Measurements from ENCODE around the gene ZBTB11.
"Not testable (repeated sequence)": the region's sequence is repeated elsewhere in the genome, so short reads cannot be mapped to it uniquely, and the experiment has no call there.

The ZBTB11 gene

DNA sequence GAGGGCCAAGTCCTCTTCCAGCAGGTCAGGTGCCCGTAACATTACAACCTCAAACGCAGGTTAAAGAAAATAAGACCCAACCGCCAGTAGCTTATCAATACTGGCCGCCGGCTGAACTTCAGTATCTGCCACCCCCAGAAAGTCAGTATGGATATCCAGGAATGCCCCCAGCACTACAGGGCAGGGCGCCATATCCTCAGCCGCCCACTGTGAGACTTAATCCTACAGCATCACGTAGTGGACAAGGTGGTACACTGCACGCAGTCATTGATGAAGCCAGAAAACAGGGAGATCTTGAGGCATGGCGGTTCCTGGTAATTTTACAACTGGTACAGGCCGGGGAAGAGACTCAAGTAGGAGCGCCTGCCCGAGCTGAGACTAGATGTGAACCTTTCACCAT, 16.6 kb upstream of the ZBTB11 start:
- not testable (repeated sequence) for DNase-seq (ENCODE audit: extremely low spot score, insufficient read length, low read depth)
- FAIRE-seq: peak; percentile 56

DNA sequence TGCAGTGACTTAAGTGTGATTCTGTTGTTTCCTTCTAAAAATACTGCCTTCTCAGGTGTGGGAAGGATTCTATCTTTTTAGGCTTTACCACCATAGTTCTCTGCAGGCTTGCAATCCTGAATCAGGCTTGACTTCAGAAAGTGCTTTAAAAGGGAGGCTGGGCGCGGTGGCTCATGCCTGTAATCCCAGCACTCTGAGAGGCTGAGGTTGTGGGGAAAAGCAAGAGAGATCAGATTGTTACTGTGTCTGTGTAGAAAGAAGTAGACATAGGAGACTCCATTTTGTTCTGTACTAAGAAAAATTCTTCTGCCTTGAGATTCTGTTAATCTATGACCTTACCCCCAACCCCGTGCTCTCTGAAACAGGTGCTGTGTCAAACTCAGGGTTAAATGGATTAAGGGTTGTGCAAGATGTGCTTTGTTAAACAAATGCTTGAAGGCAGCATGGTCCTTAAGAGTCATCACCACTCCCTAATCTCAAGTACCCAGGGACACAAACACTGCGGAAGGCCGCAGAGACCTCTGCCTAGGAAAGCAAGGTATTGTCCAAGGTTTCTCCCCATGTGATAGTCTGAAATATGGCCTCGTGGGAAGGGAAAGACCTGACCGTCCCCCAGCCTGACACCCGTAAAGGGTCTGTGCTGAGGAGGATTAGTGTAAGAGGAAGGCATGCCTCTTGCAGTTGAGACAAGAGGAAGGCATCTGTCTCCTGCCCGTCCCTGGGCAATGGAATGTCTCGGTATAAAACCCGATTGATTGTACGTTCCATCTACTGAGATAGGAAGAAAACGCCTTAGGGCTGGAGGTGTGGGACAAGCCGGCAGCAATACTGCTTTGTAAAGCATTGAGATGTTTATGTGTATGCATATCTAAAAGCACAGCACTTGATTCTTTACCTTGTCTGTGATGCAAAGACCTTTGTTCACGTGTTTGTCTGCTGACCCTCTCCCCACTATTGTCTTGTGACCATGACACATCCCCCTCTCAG, 15.0 kb upstream of the ZBTB11 start:
- FAIRE-seq; DNase-seq (ENCODE audit: extremely low spot score, insufficient read length, low read depth): not testable (repeated sequence)

DNA sequence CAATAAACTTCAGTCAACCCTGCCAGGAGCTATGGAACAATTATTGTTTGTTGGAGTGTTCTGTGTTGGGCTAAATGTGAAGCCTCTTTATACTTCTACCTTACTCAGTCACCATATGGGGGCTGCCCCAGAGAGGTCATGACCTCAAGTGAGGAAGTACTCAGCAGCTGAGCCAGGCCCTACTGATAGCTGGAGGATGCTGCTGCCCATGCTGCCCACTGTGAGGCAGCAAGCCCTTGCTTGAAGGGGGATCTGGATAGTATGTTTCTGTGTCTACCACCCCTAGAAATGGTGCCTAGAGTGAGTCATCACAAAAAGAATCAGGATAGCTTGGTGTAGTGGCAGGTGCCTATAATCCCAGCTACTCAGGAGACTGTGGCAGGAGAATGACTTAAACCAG, 14.0 kb upstream of the ZBTB11 start:
- DNase-seq (ENCODE audit: extremely low spot score, insufficient read length, low read depth) (no peak), FAIRE-seq (no peak)

DNA sequence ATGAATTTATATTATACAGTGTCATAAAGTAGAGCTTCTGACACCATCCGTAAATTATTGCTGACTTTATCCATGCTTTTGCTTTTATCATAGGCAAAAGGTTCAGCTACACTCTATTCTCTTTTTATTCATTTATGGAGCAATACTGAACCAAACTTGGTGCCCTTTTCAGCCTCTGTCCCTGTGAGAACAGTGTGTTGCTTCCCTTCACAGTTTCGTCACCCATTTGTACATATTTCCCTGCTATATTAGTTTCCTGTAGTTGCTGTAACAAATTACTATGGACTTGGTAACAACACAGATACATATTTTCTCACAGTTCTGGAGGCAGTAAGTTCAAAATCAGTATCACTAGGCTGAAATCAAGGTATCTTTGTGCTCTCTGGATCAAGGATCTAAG, 12.4 kb upstream of the ZBTB11 start:
- no peak for FAIRE-seq
- DNase-seq (ENCODE audit: extremely low spot score, insufficient read length, low read depth): no peak

DNA sequence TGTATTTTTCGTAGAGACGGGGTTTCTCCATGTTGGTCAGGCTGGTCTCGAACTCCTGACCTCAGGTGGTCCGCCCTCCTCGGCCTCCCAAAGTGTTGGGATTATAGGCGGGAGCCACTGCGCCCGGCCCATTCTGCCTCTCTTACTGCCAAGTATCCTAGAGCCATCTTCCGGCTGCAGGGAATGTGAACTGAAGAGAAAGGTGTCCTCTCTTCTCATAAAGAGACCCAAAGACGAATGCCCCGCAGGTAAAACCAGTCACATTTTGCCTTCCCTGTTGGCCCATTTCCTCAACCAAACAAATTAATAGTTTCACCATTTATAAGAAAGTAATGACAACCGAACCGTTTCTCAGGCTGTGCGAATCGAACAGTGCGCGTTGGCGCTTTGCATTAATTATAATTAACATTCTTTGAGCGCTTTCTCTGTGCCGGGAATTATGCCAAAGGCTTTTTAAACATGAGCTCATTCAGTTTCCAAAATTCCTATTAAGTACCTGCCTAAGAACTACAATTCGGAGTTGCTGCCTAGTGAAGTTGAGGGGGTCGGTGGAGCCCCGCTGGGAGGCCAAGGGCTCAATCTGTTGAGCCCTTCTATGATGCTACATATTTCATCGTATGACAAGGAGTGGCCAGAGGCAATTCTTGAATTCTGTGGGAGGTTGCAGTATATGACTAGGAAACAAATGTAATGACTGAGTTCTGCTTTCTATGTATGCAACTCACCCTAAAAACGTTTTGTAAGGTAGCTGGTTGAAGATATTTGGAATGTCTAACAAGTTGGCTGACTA, 10.4 kb upstream of the ZBTB11 start:
- FAIRE-seq (no peak), DNase-seq (ENCODE audit: extremely low spot score, insufficient read length, low read depth) (no peak)

DNA sequence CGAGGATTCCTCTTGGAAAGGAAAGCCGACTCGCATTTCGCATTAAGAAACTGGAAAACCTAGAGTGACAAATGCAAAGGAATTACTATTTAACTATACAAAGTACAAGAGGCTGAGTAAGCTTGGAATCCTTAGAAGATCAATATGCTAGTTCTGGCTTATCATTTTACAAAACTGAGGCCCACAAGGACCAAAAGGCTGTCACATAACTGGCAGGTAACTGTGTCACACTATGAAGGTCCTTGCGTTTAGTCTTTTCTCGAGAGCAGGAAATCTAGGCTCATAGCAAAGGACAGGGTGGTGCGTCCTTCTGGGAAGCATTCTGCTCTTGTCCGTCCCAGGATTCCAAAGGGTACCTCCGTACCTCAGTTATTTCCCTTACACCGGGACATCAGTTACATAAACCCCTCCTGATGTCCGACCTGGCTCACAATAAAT, 9.0 kb upstream of the ZBTB11 start:
- FAIRE-seq (peak; percentile 33), DNase-seq (ENCODE audit: extremely low spot score, insufficient read length, low read depth) (no peak)

DNA sequence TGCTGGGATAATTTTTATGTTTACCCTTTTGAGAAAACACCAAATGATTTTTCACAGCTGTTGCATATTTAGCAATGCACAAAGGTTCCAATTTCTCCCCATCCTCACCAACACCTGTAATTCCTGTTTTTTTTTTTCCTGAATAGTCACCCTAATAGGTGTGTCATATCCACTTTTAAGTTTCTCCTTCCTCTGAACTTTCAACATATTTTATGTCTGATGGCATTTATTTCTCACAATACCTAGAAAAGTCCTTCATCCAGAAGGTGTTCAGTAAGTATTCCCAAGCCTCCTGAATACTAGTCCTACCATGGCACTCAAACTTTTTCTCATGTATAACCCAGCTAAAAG, 8.1 kb upstream of the ZBTB11 start:
- DNase-seq (ENCODE audit: extremely low spot score, insufficient read length, low read depth): no peak
- FAIRE-seq: no peak

DNA sequence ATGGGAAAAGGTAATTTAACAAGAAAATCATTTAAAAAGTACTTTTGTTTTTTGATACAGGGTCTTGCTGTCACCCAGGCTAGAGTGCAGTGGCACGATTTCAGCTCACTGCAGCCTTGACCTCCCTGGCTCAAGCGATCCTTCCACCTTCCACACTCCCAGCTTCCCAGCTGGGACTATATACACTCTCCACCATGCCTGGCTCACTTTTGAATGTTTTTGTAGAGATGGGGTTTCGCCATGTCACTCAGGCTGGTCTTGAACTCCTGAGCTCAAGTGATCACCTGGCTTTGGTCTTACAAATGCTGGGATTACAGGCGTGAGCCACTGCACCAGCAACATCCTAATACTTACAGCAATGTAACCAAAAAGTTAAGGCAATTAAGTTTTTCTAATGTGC, 3.5 kb upstream of the ZBTB11 start:
- DNase-seq (ENCODE audit: extremely low spot score, insufficient read length, low read depth): no peak

DNA sequence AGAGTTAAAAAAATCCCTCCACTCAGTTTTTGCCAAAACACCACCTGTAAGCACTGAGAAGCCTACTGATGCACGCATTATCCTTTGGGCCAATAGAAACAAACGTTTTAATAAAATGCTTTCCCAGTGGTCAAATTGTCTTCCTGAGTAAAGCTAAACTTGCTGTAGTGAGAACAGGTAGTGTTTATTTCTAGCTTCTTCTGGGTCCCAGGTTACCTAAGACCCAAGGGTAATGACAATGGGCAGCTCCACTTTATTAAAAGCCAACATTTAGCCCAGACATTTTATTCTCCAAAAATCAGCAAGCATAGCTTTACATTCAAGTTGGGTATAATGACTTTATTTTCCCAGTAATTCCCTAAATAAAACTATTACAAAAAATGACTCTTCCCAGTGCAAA, 1.9 kb upstream of the ZBTB11 start:
- peak; percentile 15 for FAIRE-seq
- not testable (repeated sequence) for DNase-seq (ENCODE audit: extremely low spot score, insufficient read length, low read depth)

More for the DNA sequence above, 3.5 kb upstream of the ZBTB11 start:
- no peak for FAIRE-seq

DNA sequence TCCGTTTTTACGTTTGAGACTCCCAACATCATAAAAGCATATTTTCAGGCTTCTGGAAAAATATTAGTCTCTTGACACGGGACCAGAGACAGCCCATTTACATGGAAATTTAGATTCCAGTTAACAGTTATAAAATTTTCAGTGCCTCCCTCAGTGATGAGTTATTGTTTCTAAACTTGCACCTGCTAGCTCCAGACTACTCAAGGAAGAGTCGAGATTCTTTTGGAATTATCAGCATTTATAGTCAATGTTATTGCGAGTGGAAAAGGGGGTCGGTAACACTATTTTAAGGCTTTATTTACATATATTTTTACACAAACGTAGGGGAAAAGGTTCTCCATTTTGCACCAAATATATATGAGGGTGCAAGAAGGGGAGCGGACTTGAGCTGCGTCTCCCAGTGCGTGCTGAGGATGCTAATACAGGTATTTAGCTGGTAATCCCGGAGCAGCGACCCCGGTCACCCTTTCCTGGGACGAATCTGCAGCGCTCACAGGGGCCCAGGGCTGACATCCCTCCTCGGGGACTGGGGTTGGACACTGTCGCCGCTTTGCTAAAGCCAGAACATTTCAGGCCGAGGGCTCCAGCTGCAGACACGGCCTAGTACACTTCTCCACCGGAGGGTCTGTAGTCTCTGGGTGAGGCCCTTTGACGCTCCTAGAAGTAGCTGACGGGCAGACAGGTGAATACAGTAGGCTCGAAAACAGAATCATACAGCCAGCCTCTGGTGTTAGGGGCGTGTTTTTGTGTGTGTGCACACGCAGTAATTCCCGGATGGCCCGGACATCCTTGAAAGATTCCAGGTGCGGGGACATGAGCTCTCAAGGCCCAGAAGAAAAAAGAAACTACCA, 729 bp upstream of the ZBTB11 start:
- FAIRE-seq: no peak

DNA sequence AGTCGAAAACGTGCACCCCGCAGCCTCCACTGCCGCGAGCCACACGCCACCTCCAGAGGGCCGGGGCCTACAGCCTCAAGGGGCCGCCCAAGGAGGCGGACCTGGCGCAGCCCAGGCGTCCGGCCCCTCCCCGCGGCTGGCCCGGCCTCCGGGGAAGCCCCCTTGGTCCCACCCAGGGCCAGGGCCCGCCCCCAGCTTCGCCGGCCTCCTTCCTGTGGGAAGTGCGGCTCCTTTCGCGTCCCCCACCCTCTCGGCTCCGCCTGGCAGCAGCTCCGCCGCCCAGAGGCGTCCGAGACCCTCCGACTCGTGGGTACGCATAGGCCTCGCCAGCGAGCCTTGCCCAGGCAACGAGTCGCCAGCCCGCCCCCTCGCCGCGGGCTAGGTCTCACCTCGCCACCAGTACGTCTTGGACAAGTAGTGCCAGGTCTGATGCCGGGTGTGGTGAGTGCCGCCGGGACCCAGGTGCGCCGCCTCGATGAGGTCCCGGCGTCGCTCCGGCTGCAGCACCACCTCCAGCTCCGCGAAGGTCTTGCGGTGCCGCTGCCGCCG, 642 bp downstream of the ZBTB11 start:
- DNase-seq (ENCODE audit: extremely low spot score, insufficient read length, low read depth) (peak; percentile 84), FAIRE-seq (peak; percentile 95)

More for the DNA sequence above, 729 bp upstream of the ZBTB11 start:
- no peak for DNase-seq (ENCODE audit: extremely low spot score, insufficient read length, low read depth)

DNA sequence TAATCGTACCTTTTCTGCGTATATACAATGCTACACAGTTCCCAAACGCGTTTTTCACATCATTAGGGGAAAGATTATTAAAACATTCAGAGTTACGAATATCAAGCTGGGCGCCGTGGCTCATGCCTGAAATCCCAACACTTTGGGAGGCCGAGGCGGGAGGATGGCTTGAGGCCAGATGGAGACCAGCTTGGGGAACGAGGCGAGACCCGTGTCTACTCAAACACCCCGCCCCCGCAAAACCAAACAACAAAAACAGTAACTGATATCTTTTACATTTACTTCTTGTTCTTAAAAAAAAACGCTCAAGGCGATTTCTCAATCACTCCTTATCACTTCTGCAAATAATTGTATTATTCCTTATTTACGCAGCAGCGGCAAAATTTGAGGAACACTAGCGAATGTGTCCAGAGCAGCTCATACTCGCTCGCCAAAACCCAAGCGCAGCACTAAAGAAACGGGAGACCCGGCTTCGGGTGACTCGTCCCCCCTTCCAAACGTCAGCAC, 1.2 kb downstream of the ZBTB11 start:
- DNase-seq (ENCODE audit: extremely low spot score, insufficient read length, low read depth) (no peak), FAIRE-seq (no peak)

DNA sequence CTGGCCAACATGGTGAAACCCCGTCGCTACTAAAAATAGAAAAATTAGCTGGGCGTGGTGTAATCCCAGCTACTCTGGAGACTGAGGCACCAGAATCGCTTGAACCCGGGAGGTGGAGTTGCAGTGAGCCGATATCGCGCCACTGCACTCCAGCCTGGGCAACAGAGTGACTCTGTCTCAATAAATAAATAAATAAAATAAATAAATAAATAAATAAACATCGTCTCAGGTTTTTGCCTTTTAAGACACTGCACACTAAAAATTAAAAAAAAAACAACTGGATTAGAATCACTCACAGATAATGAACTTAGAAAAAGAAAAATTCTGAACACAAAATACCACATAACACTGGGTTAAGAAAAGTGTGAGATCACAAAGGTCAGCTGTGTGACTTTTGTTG, 2.4 kb downstream of the ZBTB11 start:
- DNase-seq (ENCODE audit: extremely low spot score, insufficient read length, low read depth) (no peak), FAIRE-seq (no peak)

DNA sequence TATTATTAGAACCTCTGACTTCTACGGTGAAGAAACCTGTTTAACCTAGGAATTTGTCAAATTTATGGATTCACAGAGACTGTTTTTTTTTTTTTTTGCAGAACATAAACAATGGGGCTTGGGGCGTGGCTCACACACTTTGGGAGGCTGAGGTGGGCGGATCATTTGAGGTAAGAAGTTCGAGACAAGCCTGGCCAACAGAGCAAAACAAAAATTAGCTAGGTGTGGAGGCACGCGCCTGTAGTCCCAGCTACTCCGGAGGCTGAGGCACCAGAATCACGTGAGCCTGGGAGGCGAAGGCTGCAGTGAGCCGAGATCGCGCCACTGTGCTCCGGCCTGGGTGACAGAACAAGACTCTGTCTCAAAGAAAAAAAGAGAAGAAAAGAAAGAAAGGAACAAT, 3.0 kb downstream of the ZBTB11 start:
- FAIRE-seq (no peak), DNase-seq (ENCODE audit: extremely low spot score, insufficient read length, low read depth) (no peak)

DNA sequence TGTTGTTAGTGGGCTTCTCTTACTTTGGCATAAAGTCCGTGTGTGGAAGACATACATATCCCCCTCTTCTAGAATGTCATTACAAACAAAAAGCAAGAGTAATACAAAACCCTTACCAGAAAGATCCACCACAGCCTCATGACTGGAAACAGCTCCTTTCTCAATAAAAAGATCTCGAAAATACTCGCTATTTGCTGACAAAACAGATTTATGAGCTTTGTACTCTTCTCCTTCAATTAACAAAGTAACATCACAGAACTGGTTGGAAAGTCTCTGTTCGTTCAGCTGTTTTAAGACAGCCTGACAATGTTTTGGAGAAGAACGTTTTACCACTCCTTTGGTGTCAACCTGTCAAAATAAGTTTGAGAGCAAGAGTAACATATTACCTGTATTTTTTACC, 5.9 kb downstream of the ZBTB11 start:
- DNase-seq (ENCODE audit: extremely low spot score, insufficient read length, low read depth) (no peak), FAIRE-seq (no peak)

DNA sequence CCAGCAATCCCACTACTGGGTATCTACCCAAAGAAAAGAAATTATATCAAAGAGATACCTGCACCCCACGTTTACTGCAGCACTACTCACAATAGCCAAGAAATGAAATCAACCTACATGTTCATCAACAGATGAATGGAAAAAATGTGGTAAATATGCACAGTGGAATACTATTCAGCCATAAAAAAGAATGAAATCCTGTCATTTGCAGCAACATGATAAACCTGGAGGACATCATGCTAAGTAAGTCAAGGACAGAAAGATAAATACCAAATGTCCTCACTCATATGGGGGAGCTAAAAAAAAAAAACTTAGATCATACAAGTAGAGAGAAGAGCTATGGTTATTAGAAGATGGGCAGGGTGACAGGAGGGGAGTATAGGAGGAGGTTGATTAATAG, 9.1 kb downstream of the ZBTB11 start:
- DNase-seq (ENCODE audit: extremely low spot score, insufficient read length, low read depth) (no peak), FAIRE-seq (no peak)

DNA sequence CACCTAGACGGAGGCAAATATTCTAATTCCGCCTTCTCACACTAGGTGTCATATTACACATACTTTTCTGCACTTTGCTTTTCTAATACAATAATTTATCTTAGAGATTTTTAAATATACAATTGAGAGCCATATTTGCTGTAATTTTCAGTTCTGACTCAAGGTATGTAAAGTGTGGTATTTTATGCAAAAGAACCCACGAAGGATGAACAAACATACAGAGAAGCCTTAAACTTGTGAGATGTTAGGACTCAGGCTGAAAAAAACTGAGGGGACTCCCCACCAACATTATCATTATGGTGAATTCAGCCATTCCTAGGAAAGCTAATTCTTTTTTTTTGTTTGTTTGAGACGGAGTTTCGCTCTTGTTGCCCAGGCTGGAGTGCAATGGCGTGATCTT, 9.6 kb downstream of the ZBTB11 start:
- no peak for FAIRE-seq
- DNase-seq (ENCODE audit: extremely low spot score, insufficient read length, low read depth): no peak

DNA sequence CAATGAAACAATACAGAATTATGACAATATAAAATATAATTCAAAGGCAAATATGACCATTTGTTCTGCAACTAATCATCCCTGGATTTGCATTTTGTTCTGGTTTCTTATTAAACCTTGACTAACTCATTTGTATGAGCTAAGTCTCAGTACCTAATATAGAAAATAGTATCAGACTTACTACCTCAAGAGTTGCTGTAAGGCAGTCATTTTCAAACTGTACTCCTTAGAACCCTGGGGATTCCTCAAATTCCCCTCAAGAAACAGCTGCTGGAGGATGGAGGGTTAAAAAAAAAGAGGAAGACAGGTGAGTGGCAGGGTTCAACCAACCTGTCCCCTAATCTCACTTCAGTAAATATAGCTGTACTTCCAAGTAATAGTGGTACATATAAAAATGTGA, 11.1 kb downstream of the ZBTB11 start:
- FAIRE-seq (no peak), DNase-seq (ENCODE audit: extremely low spot score, insufficient read length, low read depth) (no peak)

DNA sequence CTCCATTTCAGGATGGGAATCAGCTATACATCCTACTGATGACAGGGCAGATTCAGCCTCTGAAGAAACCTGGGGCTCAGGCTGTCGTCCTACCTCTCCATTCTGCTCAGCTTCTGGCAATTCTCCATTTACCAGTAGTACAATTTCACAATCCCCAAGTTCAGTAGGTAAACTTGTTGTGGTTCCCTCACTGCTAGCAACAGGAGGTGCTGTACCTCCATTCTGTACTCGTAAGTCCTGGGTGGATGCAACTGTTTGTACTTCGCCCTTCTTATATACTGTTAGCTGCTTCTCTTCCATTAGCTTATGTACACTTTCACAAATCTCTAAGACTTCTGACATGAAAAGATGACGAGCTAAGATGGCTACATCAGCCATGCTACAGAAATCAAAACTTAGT, 11.6 kb downstream of the ZBTB11 start:
- FAIRE-seq: no peak
- DNase-seq (ENCODE audit: extremely low spot score, insufficient read length, low read depth): no peak

DNA sequence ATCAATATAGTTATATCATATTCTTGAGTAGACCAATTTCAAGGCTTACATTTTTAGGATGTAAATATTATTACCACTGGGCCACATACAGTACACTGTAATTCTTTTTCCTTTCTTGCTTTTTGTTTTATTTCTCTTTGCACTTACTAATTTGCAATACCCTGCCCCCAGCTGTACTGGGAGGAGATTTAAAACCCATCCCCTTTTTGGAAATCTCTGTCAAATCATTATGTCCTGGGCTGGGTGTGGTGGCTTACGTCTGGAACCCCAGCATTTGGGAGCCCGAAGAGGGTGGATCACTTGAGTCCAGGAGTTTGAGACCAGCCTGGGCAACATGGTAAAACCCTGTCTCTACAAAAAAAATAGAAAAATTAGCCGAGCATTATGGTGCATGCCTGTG, 16.2 kb downstream of the ZBTB11 start:
- FAIRE-seq: no peak
- no peak for DNase-seq (ENCODE audit: extremely low spot score, insufficient read length, low read depth)
